HepG2 (cell line): ENCODE measurements around the gene MLYCD. TPM values are rescaled to one million over a fixed set of nuclear protein-coding genes. Genes with fewer than 3 reads are reported as not detected.

Experiments
- AKNA ChIP-seq: sonication (generic); formaldehyde crosslinking; IDR thresholded peaks from 2 replicates; pipeline ENCODE4 v1.4.0; 2020; ENCODE audit warnings: missing genetic modification reagents, borderline replicate concordance
- CEBPG ChIP-seq: IDR thresholded peaks from 2 replicates; pipeline ENCODE4 v1.6.1; 2016
- DZIP1 ChIP-seq: sonication (generic); formaldehyde crosslinking; IDR thresholded peaks from 2 replicates; pipeline ENCODE4 v1.5.0; 2020; ENCODE audit warnings: mild to moderate bottlenecking, missing genetic modification reagents
- KDM6A ChIP-seq: IDR thresholded peaks from 2 replicates; pipeline ENCODE4 v1.6.1; 2016; ENCODE audit warnings: low read depth
- NFYC ChIP-seq: IDR thresholded peaks from 2 replicates; pipeline ENCODE4 v1.6.1; 2016; ENCODE audit warnings: missing genetic modification reagents, missing compliant biosample characterization
- POLR2G ChIP-seq: fragments of 200-400 bp; formaldehyde crosslinking; IDR thresholded peaks from 2 replicates; pipeline ENCODE4 v1.6.1; 2018; ENCODE audit warnings: mild to moderate bottlenecking, low read depth, low read length, moderate library complexity
- SOX5 ChIP-seq: IDR thresholded peaks from 2 replicates; pipeline ENCODE4 v1.6.1; 2016; ENCODE audit warnings: borderline replicate concordance
- TGIF2 ChIP-seq: IDR thresholded peaks from 2 replicates; pipeline ENCODE4 v1.6.1; 2016; ENCODE audit warnings: control low read depth, missing compliant biosample characterization
- ZBTB25 ChIP-seq: IDR thresholded peaks from 2 replicates; pipeline ENCODE4 v1.6.1; 2018; ENCODE audit warnings: missing genetic modification reagents
- ZNF142 ChIP-seq: sonication (generic); formaldehyde crosslinking; IDR thresholded peaks from 2 replicates; pipeline ENCODE4 v1.4.0; 2020; ENCODE audit warnings: missing genetic modification reagents
- ZNF224 ChIP-seq: sonication (generic); formaldehyde crosslinking; IDR thresholded peaks from 2 replicates; pipeline ENCODE4 v1.5.0; 2020; ENCODE audit warnings: mild to moderate bottlenecking, missing genetic modification reagents
- ZNF784 ChIP-seq: sonication (generic); formaldehyde crosslinking; IDR thresholded peaks from 2 replicates; pipeline ENCODE4 v1.5.1; 2020; ENCODE audit warnings: missing genetic modification reagents, mild to moderate bottlenecking, borderline replicate concordance
- polyA plus RNA-seq, 8 experiments: library from polyadenylated mRNA; depleted of rRNA in 3 of 8; stranded (reverse) in 7 of 8; unstranded in 1 of 8; fragments of >200 nt; fragmentation: Illumina TruSeq in 4 of 8; extraction: Trizol in 4 of 8; gene quantifications; 2 replicates each; pipeline versions ENCODE4 v1.2.1 to v1.2.3, GENCODE V29; 2011 to 2016; ENCODE audit warnings: low read depth in 4 of 8, missing spikeins in 1 of 8, mixed read lengths in 1 of 8; ENCODE audit not compliant: insufficient read depth in 1 of 8
- total RNA-seq, 5 experiments: library from RNA; depleted of rRNA; stranded (reverse); fragments of >200 nt; fragmentation: Illumina TruSeq; extraction: Trizol; gene quantifications; 2 replicates each; pipeline ENCODE4 v1.2.3, GENCODE V29; 2016; ENCODE audit warnings: low read depth in 1 of 5

The MLYCD gene
- total and polyA plus RNA-seq, 2 of the 13 experiments (the other 11 are each of a cell fraction or from before 2014, with no cell fraction given), result 1.8 to 4.0 TPM

GRCh38 chr16:83952940-83953795, 54.3 kb downstream of the MLYCD start, which contains the start of gene OSGIN1 (continued):
- TF ChIP-seq DZIP1 (CRISPR knock-in tag) (no peak; the same call in 1 of the 2 replicates), ZNF784 (peak; percentile 59; the same call in 1 of the 2 replicates), SOX5 (peak; percentile 57; the same call in 1 of the 2 replicates), TGIF2 (CRISPR knock-in tag) (peak; percentile 94), KDM6A (CRISPR knock-in tag) (no peak; the same call in 1 of the 2 replicates), NFYC (CRISPR knock-in tag) (no peak), ZNF142 (CRISPR knock-in tag) (peak; percentile 65; the same call in 1 of the 2 replicates), AKNA (CRISPR knock-in tag) (0 out of 2 replicates have a peak, but pooled peaks have one; percentile 58), CEBPG (CRISPR knock-in tag) (peak; percentile 67), POLR2G (peak; percentile 97), ZBTB25 (CRISPR knock-in tag) (no peak; the same call in 1 of the 2 replicates), ZNF224 (0 out of 2 replicates have a peak, but pooled peaks have one; percentile 35)
